HCT116 (cell line): ENCODE measurements around the gene TMC2. TPM values are rescaled to one million over a fixed set of nuclear protein-coding genes. Genes with fewer than 3 reads are reported as not detected.

Experiments used
- ATAC-seq: fragments of 200-7000 bp; cut with Tn5 transposase; 2 replicates; pipeline ENCODE4 v1.9.1; 2020; ENCODE audit warnings: mild to moderate bottlenecking, moderate library complexity
- BruUV-seq: library from RNA; stranded (reverse); fragments of 400-500 nt; replicated peaks from 2 replicates; lab custom pipeline; 2021; lab: Mats Ljungman, UMichigan
- CTCF ChIA-PET: fragments of 300-600 bp; sonication (Branson Sonifier 250); formaldehyde crosslinking; loops from one replicate; lab custom pipeline; 2021; ENCODE audit warnings: antibody characterized with exemption; lab: Charles Lee
- POLR2A ChIA-PET: fragments of 300-600, 350-600 bp; sonication (Branson Sonifier 250); formaldehyde crosslinking; loops from one replicate; lab custom pipeline; 2021; ENCODE audit warnings: antibody characterized with exemption; lab: Charles Lee
- RAD21 ChIA-PET, 2 experiments: fragments of 300-600 bp; sonication (Branson Sonifier 250); formaldehyde crosslinking; loops; one replicate each; lab custom pipeline; 2023; ENCODE audit warnings: low total read pairs in 2 of 2; ENCODE audit not compliant: uncharacterized antibody in 2 of 2, unreplicated experiment in 2 of 2, low non-redundant PET in 1 of 2; lab: Charles Lee
- DNase-seq: peaks from one replicate; pipeline ENCODE4 v3.0.0-alpha.2; 2010; ENCODE audit warnings: low read depth, low spot score
- H2AFZ ChIP-seq: fragments of 200-600 bp; shearing (Covaris generic), sonication (generic); 2 replicates; pipeline ENCODE4 v1.6.1; 2017; ENCODE audit warnings: low read depth, mixed run types, mixed read lengths, antibody characterized with exemption, low read length; ENCODE audit not compliant: poor library complexity, severe bottlenecking
- H3K27ac ChIP-seq: 2 replicates; pipeline ENCODE4 v1.5.1; 2012; ENCODE audit warnings: low read depth, low read length
- H3K27me3 ChIP-seq: fragments of 200-600 bp; sonication (generic); 2 replicates; pipeline ENCODE4 v1.6.1; 2016; ENCODE audit warnings: mixed run types, low read length, mixed read lengths; ENCODE audit not compliant: insufficient read depth
- H3K36me3 ChIP-seq, 2 experiments: fragments of 200-500 bp in 1 of 2; fragments of 200-600 bp in 1 of 2; sonication (Bioruptor generic) in 1 of 2; sonication (generic) in 1 of 2; 2 replicates each; pipeline versions ENCODE4 v1.5.1 to v1.6.1; 2014 to 2016; ENCODE audit warnings: low read length in 2 of 2, inconsistent platforms in 1 of 2, mixed read lengths in 1 of 2, mixed run types in 1 of 2; ENCODE audit not compliant: insufficient read depth in 2 of 2, control insufficient read depth in 1 of 2
- H3K4me1 ChIP-seq, 2 experiments: fragments of 200-600 bp in 1 of 2; sonication (generic) in 1 of 2; 2 replicates each; pipeline versions ENCODE4 v1.5.1 to v1.6.1; 2012 to 2017; ENCODE audit warnings: low read length in 2 of 2, inconsistent platforms in 1 of 2, mild to moderate bottlenecking in 1 of 2, mixed read lengths in 1 of 2, mixed run types in 1 of 2, moderate library complexity in 1 of 2; ENCODE audit not compliant: insufficient read depth in 2 of 2, control insufficient read depth in 1 of 2
- H3K4me2 ChIP-seq: fragments of 200-600 bp; sonication (generic); 2 replicates; pipeline ENCODE4 v1.6.1; 2017; ENCODE audit warnings: mixed run types, low read length, mixed read lengths
- H3K4me3 ChIP-seq, 2 experiments: fragments of 200-600 bp in 1 of 2; sonication (generic) in 1 of 2; replicated peaks in 1 of 2; 2 replicates each; pipeline ENCODE4 v1.5.1; 2011 to 2016; ENCODE audit warnings: low read length in 2 of 2, control low read depth in 1 of 2, low read depth in 1 of 2, mild to moderate bottlenecking in 1 of 2, mixed read lengths in 1 of 2, mixed run types in 1 of 2
- H3K79me2 ChIP-seq: fragments of 200-600 bp; sonication (generic); 2 replicates; pipeline ENCODE4 v1.6.1; 2017; ENCODE audit warnings: mild to moderate bottlenecking, mixed run types, low read length, moderate library complexity, mixed read lengths; ENCODE audit not compliant: insufficient read depth
- H3K9ac ChIP-seq: fragments of 200-600 bp; sonication (generic); 2 replicates; pipeline ENCODE4 v1.6.1; 2016; ENCODE audit warnings: low read length, mixed read lengths
- H3K9me2 ChIP-seq: fragments of 200-600 bp; sonication (generic), shearing (Covaris generic); 2 replicates; pipeline ENCODE4 v1.6.1; 2017; ENCODE audit warnings: mixed run types, mild to moderate bottlenecking, moderate library complexity; ENCODE audit not compliant: insufficient read depth
- H3K9me3 ChIP-seq, 2 experiments: fragments of 200-500 bp in 1 of 2; fragments of 200-600 bp in 1 of 2; sonication (Bioruptor generic) in 1 of 2; sonication (generic) in 1 of 2; 2 replicates each; pipeline ENCODE4 v1.6.1; 2014 to 2017; ENCODE audit warnings: low read length in 2 of 2, mixed read lengths in 2 of 2, inconsistent platforms in 1 of 2, low read depth in 1 of 2, mild to moderate bottlenecking in 1 of 2, mixed run types in 1 of 2, moderate library complexity in 1 of 2; ENCODE audit not compliant: control insufficient read depth in 1 of 2, insufficient read depth in 1 of 2
- H4K20me1 ChIP-seq: fragments of 200-600 bp; sonication (generic), shearing (Covaris generic); 2 replicates; pipeline ENCODE4 v1.6.1; 2017; ENCODE audit warnings: mixed run types, mild to moderate bottlenecking, moderate library complexity; ENCODE audit not compliant: insufficient read depth
- intact Hi-C: fragments of 100-400 bp; cut with micrococcal nuclease; formaldehyde crosslinking; loops from 2 replicates; pipeline ENCODE4 v1.10.0; 2022
- total RNA-seq: library from RNA; stranded (reverse); gene quantifications from one replicate; pipeline ENCODE4 v1.2.1, GENCODE V29; 2021; ENCODE audit not compliant: unreplicated experiment
- TF ChIP-seq, protein P1 (sequence below): IDR thresholded peaks from 2 replicates; pipeline ENCODE4 v1.6.1; 2012; ENCODE audit warnings: low read depth
- TF ChIP-seq, protein P2 (sequence below): IDR thresholded peaks from 2 replicates; pipeline ENCODE4 v1.6.1; 2012
- TF ChIP-seq, protein P3 (sequence below), 3 experiments: fragments of 200-600 bp in 1 of 3; sonication (generic) in 1 of 3; IDR thresholded peaks in 2 of 3; conservative IDR thresholded peaks in 1 of 3; 2 replicates each; pipeline ENCODE4 v1.5.1; 2012 to 2017; ENCODE audit warnings: low read depth in 2 of 3, low read length in 2 of 3, antibody characterized with exemption in 1 of 3, borderline replicate concordance in 1 of 3, control low read depth in 1 of 3, mild to moderate bottlenecking in 1 of 3, mixed read lengths in 1 of 3, mixed run types in 1 of 3, moderate library complexity in 1 of 3; ENCODE audit not compliant: insufficient read depth in 1 of 3

The TMC2 gene
- total RNA-seq, 1 experiment from 2014 or later: not detected

DNA sequence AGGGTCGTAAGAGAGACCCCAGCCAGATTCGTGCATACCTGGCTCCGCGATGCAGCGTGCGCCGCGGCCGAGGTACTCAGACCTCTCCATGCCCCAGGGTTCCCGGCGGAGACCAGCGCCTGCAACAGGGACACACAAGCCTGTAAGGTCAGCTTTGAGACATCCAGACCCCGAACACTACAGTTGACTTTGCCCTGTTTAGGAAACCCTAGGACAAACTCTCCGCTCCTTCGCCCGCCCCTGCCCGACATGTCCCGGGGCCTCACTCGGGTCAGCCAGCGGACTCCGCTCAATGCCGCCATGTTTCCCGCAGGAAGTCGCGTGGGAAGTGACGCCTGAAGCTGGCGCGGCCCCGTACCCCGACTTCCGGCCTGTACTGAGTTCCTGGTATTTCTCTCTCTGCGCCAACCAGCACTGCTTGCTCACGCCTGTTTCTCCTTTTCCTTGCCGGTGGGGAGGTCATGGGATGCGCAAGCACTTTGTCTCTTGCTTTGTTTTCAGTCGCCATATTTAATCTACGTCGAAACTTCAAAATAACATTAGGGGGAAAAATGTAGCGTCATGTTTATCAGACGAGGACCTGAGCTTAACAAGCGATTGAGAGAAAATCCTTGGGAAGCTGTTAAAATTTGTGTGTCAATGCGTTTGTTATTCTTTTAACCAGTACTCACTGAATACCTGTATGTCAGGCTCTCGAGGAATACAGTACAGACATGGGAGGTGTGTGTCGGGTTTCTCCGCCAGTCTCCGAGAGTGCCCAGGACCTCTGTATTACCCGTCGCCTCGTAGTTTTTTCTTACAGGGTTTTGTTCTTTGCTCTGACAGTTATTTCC, 127.7 kb downstream of the TMC2 start, which contains the start of gene IDH3B (continued):
- TF ChIP-seq, protein P1, sequence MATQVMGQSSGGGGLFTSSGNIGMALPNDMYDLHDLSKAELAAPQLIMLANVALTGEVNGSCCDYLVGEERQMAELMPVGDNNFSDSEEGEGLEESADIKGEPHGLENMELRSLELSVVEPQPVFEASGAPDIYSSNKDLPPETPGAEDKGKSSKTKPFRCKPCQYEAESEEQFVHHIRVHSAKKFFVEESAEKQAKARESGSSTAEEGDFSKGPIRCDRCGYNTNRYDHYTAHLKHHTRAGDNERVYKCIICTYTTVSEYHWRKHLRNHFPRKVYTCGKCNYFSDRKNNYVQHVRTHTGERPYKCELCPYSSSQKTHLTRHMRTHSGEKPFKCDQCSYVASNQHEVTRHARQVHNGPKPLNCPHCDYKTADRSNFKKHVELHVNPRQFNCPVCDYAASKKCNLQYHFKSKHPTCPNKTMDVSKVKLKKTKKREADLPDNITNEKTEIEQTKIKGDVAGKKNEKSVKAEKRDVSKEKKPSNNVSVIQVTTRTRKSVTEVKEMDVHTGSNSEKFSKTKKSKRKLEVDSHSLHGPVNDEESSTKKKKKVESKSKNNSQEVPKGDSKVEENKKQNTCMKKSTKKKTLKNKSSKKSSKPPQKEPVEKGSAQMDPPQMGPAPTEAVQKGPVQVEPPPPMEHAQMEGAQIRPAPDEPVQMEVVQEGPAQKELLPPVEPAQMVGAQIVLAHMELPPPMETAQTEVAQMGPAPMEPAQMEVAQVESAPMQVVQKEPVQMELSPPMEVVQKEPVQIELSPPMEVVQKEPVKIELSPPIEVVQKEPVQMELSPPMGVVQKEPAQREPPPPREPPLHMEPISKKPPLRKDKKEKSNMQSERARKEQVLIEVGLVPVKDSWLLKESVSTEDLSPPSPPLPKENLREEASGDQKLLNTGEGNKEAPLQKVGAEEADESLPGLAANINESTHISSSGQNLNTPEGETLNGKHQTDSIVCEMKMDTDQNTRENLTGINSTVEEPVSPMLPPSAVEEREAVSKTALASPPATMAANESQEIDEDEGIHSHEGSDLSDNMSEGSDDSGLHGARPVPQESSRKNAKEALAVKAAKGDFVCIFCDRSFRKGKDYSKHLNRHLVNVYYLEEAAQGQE: no peak

GRCh38 chr20:2671977-2672376, 135.6 kb downstream of the TMC2 start:
- Histone ChIP-seq H3K4me3 (no peak overlapping the region), H3K9me2 (no peaks in the 10 kb centered on the region), H3K79me2 (no peaks in the 10 kb centered on the region), H3K9me3 (no peaks in the 10 kb centered on the region), H3K27ac (no peak overlapping the region), H2AFZ (no peak overlapping the region), H3K9ac (no peak overlapping the region), H4K20me1 (no peaks in the 10 kb centered on the region), H3K27me3 (no peaks in the 10 kb centered on the region), H3K4me2 (no peak overlapping the region), H3K4me1 (no peaks in the 10 kb centered on the region)
- BruUV-seq: no TSS peak
- RAD21 ChIA-PET: no interaction called here
- intact Hi-C loops: loop anchor here (10.0 kb wide), 1 partner anchor 467 kb away; no protein-coding TSS in a partner anchor
- POLR2A ChIA-PET: no interaction called here
- CTCF ChIA-PET: interaction anchor here (0.9 to 1.1 kb wide), 2 partner anchors 285 to 464 kb away, joined by 3 to 4 read pairs; no protein-coding TSS in a partner anchor
- no peak for DNase-seq
- TF ChIP-seq, protein P2, sequence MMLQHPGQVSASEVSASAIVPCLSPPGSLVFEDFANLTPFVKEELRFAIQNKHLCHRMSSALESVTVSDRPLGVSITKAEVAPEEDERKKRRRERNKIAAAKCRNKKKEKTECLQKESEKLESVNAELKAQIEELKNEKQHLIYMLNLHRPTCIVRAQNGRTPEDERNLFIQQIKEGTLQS: no peak
- TF ChIP-seq, protein P3, sequence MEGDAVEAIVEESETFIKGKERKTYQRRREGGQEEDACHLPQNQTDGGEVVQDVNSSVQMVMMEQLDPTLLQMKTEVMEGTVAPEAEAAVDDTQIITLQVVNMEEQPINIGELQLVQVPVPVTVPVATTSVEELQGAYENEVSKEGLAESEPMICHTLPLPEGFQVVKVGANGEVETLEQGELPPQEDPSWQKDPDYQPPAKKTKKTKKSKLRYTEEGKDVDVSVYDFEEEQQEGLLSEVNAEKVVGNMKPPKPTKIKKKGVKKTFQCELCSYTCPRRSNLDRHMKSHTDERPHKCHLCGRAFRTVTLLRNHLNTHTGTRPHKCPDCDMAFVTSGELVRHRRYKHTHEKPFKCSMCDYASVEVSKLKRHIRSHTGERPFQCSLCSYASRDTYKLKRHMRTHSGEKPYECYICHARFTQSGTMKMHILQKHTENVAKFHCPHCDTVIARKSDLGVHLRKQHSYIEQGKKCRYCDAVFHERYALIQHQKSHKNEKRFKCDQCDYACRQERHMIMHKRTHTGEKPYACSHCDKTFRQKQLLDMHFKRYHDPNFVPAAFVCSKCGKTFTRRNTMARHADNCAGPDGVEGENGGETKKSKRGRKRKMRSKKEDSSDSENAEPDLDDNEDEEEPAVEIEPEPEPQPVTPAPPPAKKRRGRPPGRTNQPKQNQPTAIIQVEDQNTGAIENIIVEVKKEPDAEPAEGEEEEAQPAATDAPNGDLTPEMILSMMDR (IDR thresholded peaks at IDR 0.05 in 2 of 3, conservative IDR thresholded peaks at IDR 0.05 in 1 of 3; ENCODE audit: borderline replicate concordance in 1 of 3, insufficient read depth in 1 of 3, low read depth in 2 of 3, low read length in 2 of 3): peak; percentile 5 to 61 (median 60); a peak in 4 of 6 replicates
- TF ChIP-seq, all 23 proteins: peak for 1
- ATAC-seq: peak; percentile 73
- H3K36me3 ChIP-seq: no peaks in the 10 kb centered on the region
